IMR-90 (cell line): ENCODE data around the gene ZSWIM3. TPM values are rescaled to one million over a fixed set of nuclear protein-coding genes. Genes with fewer than 3 reads are reported as not detected.

Experiments
- ATAC-seq: fragments of 200-7000 bp; cut with Tn5 transposase; 2 replicates; pipeline ENCODE4 v1.9.1; 2020; ENCODE audit warnings: low read depth, mild to moderate bottlenecking, moderate library complexity
- BruUV-seq: library from RNA; stranded (reverse); fragments of 400-500 nt; replicated peaks from 2 replicates; lab custom pipeline; 2021; lab: Mats Ljungman, UMichigan
- CTCF ChIA-PET: fragments of 300-600 bp; formaldehyde crosslinking; extraction: SDS; loops from one replicate; lab custom pipeline; 2021; ENCODE audit warnings: antibody characterized with exemption; lab: Yijun Ruan, JAX
- POLR2A ChIA-PET: fragments of 300-600 bp; sonication (Branson Sonifier 250); formaldehyde crosslinking; loops from one replicate; lab custom pipeline; 2022; ENCODE audit warnings: antibody characterized with exemption; ENCODE audit not compliant: unreplicated experiment; lab: Charles Lee
- DNase-seq: peaks from one replicate; pipeline ENCODE4 v3.0.0; 2013
- H2AFZ ChIP-seq: replicated peaks from 2 replicates; pipeline ENCODE3; 2013; ENCODE audit warnings: low read length, mild to moderate bottlenecking; ENCODE audit not compliant: poor library complexity
- H2AK5ac ChIP-seq: 2 replicates; pipeline ENCODE4 v1.6.1; 2013; ENCODE audit warnings: low read depth, low read length, inconsistent platforms
- H2AK9ac ChIP-seq: replicated peaks from 2 replicates; pipeline ENCODE3; 2013; ENCODE audit warnings: mild to moderate bottlenecking, low read depth, low read length, moderate library complexity; ENCODE audit not compliant: poor library complexity
- H2BK120ac ChIP-seq: 2 replicates; pipeline ENCODE4 v1.6.1; 2013; ENCODE audit warnings: low read depth, low read length, inconsistent platforms
- H2BK15ac ChIP-seq: 3 replicates; pipeline ENCODE4 v1.6.1; 2013; ENCODE audit warnings: low read depth, low read length, inconsistent platforms
- H2BK20ac ChIP-seq: 2 replicates; pipeline ENCODE4 v1.6.1; 2013; ENCODE audit warnings: low read depth, mild to moderate bottlenecking, inconsistent platforms, low read length, moderate library complexity
- H2BK5ac ChIP-seq: 2 replicates; pipeline ENCODE4 v1.6.1; 2013; ENCODE audit warnings: mild to moderate bottlenecking, low read depth, low read length, inconsistent platforms; ENCODE audit not compliant: poor library complexity, severe bottlenecking
- H3K14ac ChIP-seq: replicated peaks from 2 replicates; pipeline ENCODE4 v1.6.1; 2013; ENCODE audit warnings: low read depth, low read length, inconsistent platforms
- H3K18ac ChIP-seq: 2 replicates; pipeline ENCODE4 v1.6.1; 2013; ENCODE audit warnings: low read depth, low read length, control low read depth
- H3K23ac ChIP-seq: 2 replicates; pipeline ENCODE4 v1.6.1; 2013; ENCODE audit warnings: low read depth, low read length, inconsistent platforms
- H3K27ac ChIP-seq: 2 replicates; pipeline ENCODE4 v1.5.1; 2013; ENCODE audit warnings: mild to moderate bottlenecking, control low read depth, low read length; ENCODE audit not compliant: insufficient read depth
- H3K27me3 ChIP-seq: 2 replicates; pipeline ENCODE4 v1.6.1; 2013; ENCODE audit warnings: low read length; ENCODE audit not compliant: control insufficient read depth, insufficient read depth
- H3K36me3 ChIP-seq: 2 replicates; pipeline ENCODE4 v1.6.1; 2013; ENCODE audit warnings: low read length, mixed read lengths; ENCODE audit not compliant: control insufficient read depth, insufficient read depth
- H3K4ac ChIP-seq: 2 replicates; pipeline ENCODE4 v1.6.1; 2013; ENCODE audit warnings: low read depth, low read length, inconsistent platforms
- H3K4me1 ChIP-seq: 2 replicates; pipeline ENCODE4 v1.6.1; 2013; ENCODE audit warnings: low read length, mixed read lengths; ENCODE audit not compliant: control insufficient read depth, insufficient read depth
- H3K4me2 ChIP-seq: 2 replicates; pipeline ENCODE4 v1.6.1; 2013; ENCODE audit warnings: low read depth, mild to moderate bottlenecking, control low read depth, low read length, moderate library complexity
- H3K4me3 ChIP-seq: 2 replicates; pipeline ENCODE4 v1.5.1; 2013; ENCODE audit warnings: low read depth, mild to moderate bottlenecking, control low read depth, low read length, moderate library complexity; ENCODE audit not compliant: insufficient read depth
- H3K56ac ChIP-seq: 2 replicates; pipeline ENCODE4 v1.6.1; 2013; ENCODE audit warnings: low read length, inconsistent platforms; ENCODE audit not compliant: insufficient read depth; ENCODE audit errors: extremely low read depth
- H3K79me1 ChIP-seq, 2 experiments: 2 replicates each; pipeline ENCODE4 v1.6.1; 2013; ENCODE audit warnings: low read length in 2 of 2, inconsistent platforms in 1 of 2, low read depth in 1 of 2
- H3K9ac ChIP-seq: 2 replicates; pipeline ENCODE4 v1.6.1; 2013; ENCODE audit warnings: low read depth, low read length, control low read depth
- H3K9me1 ChIP-seq: 2 replicates; pipeline ENCODE4 v1.6.1; 2013; ENCODE audit warnings: low read length, inconsistent platforms; ENCODE audit not compliant: insufficient read depth
- H3K9me3 ChIP-seq: 2 replicates; pipeline ENCODE4 v1.6.1; 2013; ENCODE audit warnings: low read length; ENCODE audit not compliant: control insufficient read depth, insufficient read depth
- H4K20me1 ChIP-seq: 2 replicates; pipeline ENCODE4 v1.6.1; 2013; ENCODE audit warnings: low read length, inconsistent platforms; ENCODE audit not compliant: insufficient read depth
- H4K5ac ChIP-seq: 2 replicates; pipeline ENCODE4 v1.6.1; 2013; ENCODE audit warnings: mild to moderate bottlenecking, low read depth, low read length, control low read depth
- H4K8ac ChIP-seq, 2 experiments: 2 replicates each; pipeline ENCODE4 v1.6.1; 2013; ENCODE audit warnings: low read depth in 2 of 2, low read length in 2 of 2, control low read depth in 1 of 2, inconsistent platforms in 1 of 2
- H4K91ac ChIP-seq: 2 replicates; pipeline ENCODE4 v1.6.1; 2013; ENCODE audit warnings: low read depth, low read length, inconsistent platforms; ENCODE audit not compliant: insufficient read depth
- BHLHE40 ChIP-seq: fragments of 150-350 bp; IDR thresholded peaks from 2 replicates; pipeline ENCODE4 v1.6.1; 2016; ENCODE audit warnings: mild to moderate bottlenecking, low read depth, low read length
- CEBPB ChIP-seq: IDR thresholded peaks from 2 replicates; pipeline ENCODE4 v1.6.1; 2012; ENCODE audit warnings: low read depth, low read length, improper control_type of control experiment
- CHD1 ChIP-seq: IDR thresholded peaks from 2 replicates; pipeline ENCODE4 v1.6.1; 2012; ENCODE audit warnings: low read depth, low read length, improper control_type of control experiment
- CTCF ChIP-seq: conservative IDR thresholded peaks from 2 replicates; pipeline ENCODE4 v1.5.1; 2012; ENCODE audit warnings: mild to moderate bottlenecking, low read depth, low read length, improper control_type of control experiment
- ELK1 ChIP-seq: fragments of 150-350 bp; IDR thresholded peaks from 2 replicates; pipeline ENCODE4 v1.6.1; 2016; ENCODE audit warnings: low read depth, mild to moderate bottlenecking, low read length, moderate library complexity, borderline replicate concordance
- FOS ChIP-seq: fragments of 150-350 bp; IDR thresholded peaks from 2 replicates; pipeline ENCODE4 v1.6.1; 2016; ENCODE audit warnings: low read depth, low read length
- MAFK ChIP-seq: IDR thresholded peaks from 2 replicates; pipeline ENCODE4 v1.6.1; 2012; ENCODE audit warnings: low read depth, low read length, improper control_type of control experiment
- MAZ ChIP-seq: IDR thresholded peaks from 2 replicates; pipeline ENCODE4 v1.6.1; 2012; ENCODE audit warnings: low read depth, mild to moderate bottlenecking, low read length, improper control_type of control experiment, moderate library complexity, borderline replicate concordance
- MXI1 ChIP-seq: IDR thresholded peaks from 2 replicates; pipeline ENCODE4 v1.6.1; 2012; ENCODE audit warnings: low read depth, mild to moderate bottlenecking, low read length, moderate library complexity, borderline replicate concordance
- NFE2L2 ChIP-seq: fragments of 150-350 bp; IDR thresholded peaks from 2 replicates; pipeline ENCODE4 v1.6.1; 2016; ENCODE audit warnings: low read depth, mild to moderate bottlenecking, low read length
- POLR2A ChIP-seq: IDR thresholded peaks from 2 replicates; pipeline ENCODE4 v1.6.1; 2012; ENCODE audit warnings: mild to moderate bottlenecking, low read depth, low read length
- RAD21 ChIP-seq: IDR thresholded peaks from 2 replicates; pipeline ENCODE4 v1.6.1; 2012; ENCODE audit warnings: low read length, improper control_type of control experiment
- RCOR1 ChIP-seq: IDR thresholded peaks from 2 replicates; pipeline ENCODE4 v1.6.1; 2012; ENCODE audit warnings: mild to moderate bottlenecking, low read length, improper control_type of control experiment; ENCODE audit not compliant: insufficient replicate concordance
- RFX5 ChIP-seq: IDR thresholded peaks from 2 replicates; pipeline ENCODE4 v1.8.0; 2012; ENCODE audit warnings: low read depth, mild to moderate bottlenecking, low read length, moderate library complexity
- SMC3 ChIP-seq: fragments of 150-350 bp; IDR thresholded peaks from 2 replicates; pipeline ENCODE4 v1.6.1; 2016; ENCODE audit warnings: low read depth, mild to moderate bottlenecking, antibody characterized with exemption, low read length, moderate library complexity
- USF2 ChIP-seq: fragments of 150-350 bp; IDR thresholded peaks from 2 replicates; pipeline ENCODE4 v1.6.1; 2017; ENCODE audit warnings: mild to moderate bottlenecking, antibody characterized with exemption, low read length, low read depth
- WGBS, 2 experiments: methylation state at CpG; one replicate each; pipeline versions ENCODE4 v1.1.5 to v1.1.7; 2013; ENCODE audit warnings: missing lambda C conversion rate in 2 of 2; ENCODE audit not compliant: insufficient read length in 1 of 2; ENCODE audit errors: extremely low coverage in 2 of 2; 5-methylcytosine and 5-hydroxymethylcytosine counted together
- dilution Hi-C: fragments of 300-500 bp; cut with HindIII; formaldehyde crosslinking; loops from one replicate; pipeline ENCODE4 v1.14.3; 2018; ENCODE audit warnings: low sequenced_read_pairs; ENCODE audit not compliant: unreplicated experiment
- in situ Hi-C: fragments of 300-500 bp; cut with MboI; formaldehyde crosslinking; loops from 3 replicates; pipeline ENCODE4 v1.14.3; 2019; ENCODE audit warnings: low sequenced_read_pairs, inconsistent platforms, mixed read lengths
- intact Hi-C: fragments of 100-400 bp; cut with micrococcal nuclease; formaldehyde crosslinking; loops from 2 replicates; pipeline ENCODE4 v1.10.0; 2022
- polyA plus RNA-seq, 3 experiments: library from polyadenylated mRNA; depleted of rRNA; stranded (reverse); fragments of >200 nt; gene quantifications; 2 replicates each; pipeline ENCODE4 v1.2.3, GENCODE V29; 2012; ENCODE audit warnings: low replicate concordance in 1 of 3
- total RNA-seq: library from RNA; depleted of rRNA; stranded (reverse); fragments of >200 nt; gene quantifications from 2 replicates; pipeline ENCODE4 v1.2.3, GENCODE V29; 2012

Gene ZSWIM3
- total and polyA plus RNA-seq, 2 of the 4 experiments (the other 2 are of a cell fraction), result 3.3 to 8.6 TPM

GRCh38 chr20:45834797-45835161 is 22.6 kb upstream of the ZSWIM3 start:
- DNase-seq (no peak), ATAC-seq (no peak)
- peak overlapping the region; percentile 96 for H3K23ac ChIP-seq
- peak overlapping the region; percentile 98 for H3K4me2 ChIP-seq
- H3K9me3 ChIP-seq, result no peaks in the 10 kb centered on the region
- peak overlapping the region; percentile 68 to 69; a peak in 3 of 4 replicates for H4K8ac ChIP-seq
- no peak overlapping the region for H2BK5ac ChIP-seq
- H3K4ac ChIP-seq, result peak overlapping the region; percentile 66; the same call in 1 of the 2 replicates
- BruUV-seq, result no TSS peak
- no peak overlapping the region for H4K5ac ChIP-seq
- H2AFZ ChIP-seq, result no peak overlapping the region
- peaks cover 17% of the 10 kb centered on the region for H3K9me1 ChIP-seq
- peak overlapping the region; percentile 92 for H2AK5ac ChIP-seq
- in situ Hi-C loops, result no loop called here
- no peak overlapping the region for H3K56ac ChIP-seq
- WGBS, 2 experiments, result 95% methylated on average over 3 of the region's 14 CpGs; no CpG with 5 or more reads in 1 of the 2 experiments
- no peaks in the 10 kb centered on the region for H3K27me3 ChIP-seq
- no peak overlapping the region for H3K18ac ChIP-seq
- H3K36me3 ChIP-seq, result peaks cover 9% of the 10 kb centered on the region
- H4K20me1 ChIP-seq, result no peaks in the 10 kb centered on the region
- TF ChIP-seq NFE2L2, result no peak
- no peak for TF ChIP-seq USF2
- no peak for TF ChIP-seq CHD1
- no peak for TF ChIP-seq CTCF
- no peak for TF ChIP-seq MAZ
- no peak for TF ChIP-seq CEBPB
- TF ChIP-seq RAD21, result no peak
- no peak for TF ChIP-seq ELK1
- TF ChIP-seq POLR2A, result no peak
- no peak for TF ChIP-seq RCOR1
- no peak for TF ChIP-seq BHLHE40
- no peak for TF ChIP-seq MAFK
- TF ChIP-seq FOS, result no peak
- TF ChIP-seq RFX5, result no peak
- TF ChIP-seq SMC3, result no peak
- no peak for TF ChIP-seq MXI1
- dilution Hi-C loops, result no loop called here
- peaks cover 18% of the 10 kb centered on the region for H3K4me1 ChIP-seq
- H2BK120ac ChIP-seq, result no peak overlapping the region
- H2AK9ac ChIP-seq, result peak overlapping the region; percentile 97
- ChIA-PET POLR2A (interaction anchor here (0.6 kb wide), 2 partner anchors 14 to 106 kb away, joined by 3 read pairs; no protein-coding TSS in a partner anchor), CTCF (no interaction called here)
- peak overlapping the region; percentile 25; the same call in 1 of the 3 replicates for H2BK15ac ChIP-seq
- 0 out of 2 replicates have a peak overlapping the region, but pooled peaks have one; percentile 1 for H3K14ac ChIP-seq
- no peak overlapping the region for H2BK20ac ChIP-seq
- peak overlapping the region; percentile 94 for H3K4me3 ChIP-seq
- H3K9ac ChIP-seq, result peak overlapping the region; percentile 94
- H3K27ac ChIP-seq, result peak overlapping the region; percentile 4; the same call in 1 of the 2 replicates
- H3K79me1 ChIP-seq, result peaks cover 15 to 27% of the 10 kb centered on the region in 2 experiments
- intact Hi-C loops, result loop anchor here (10.0 kb wide), 1 partner anchor 100 kb away; the partner anchor contains the start of gene PCIF1
- H4K91ac ChIP-seq, result peak overlapping the region; percentile 67; the same call in 1 of the 2 replicates
